Panc1 (cell line): ENCODE data around the gene ATP2A3. TPM values are rescaled to one million over a fixed set of nuclear protein-coding genes. Genes with fewer than 3 reads are reported as not detected.

ENCODE experiments used
- ATAC-seq: fragments of 200-7000 bp; cut with Tn5 transposase; 2 replicates; pipeline ENCODE4 v1.9.1; 2020; ENCODE audit warnings: mild to moderate bottlenecking, moderate library complexity
- BruUV-seq: library from RNA; stranded (reverse); fragments of 400-500 nt; replicated peaks from 2 replicates; lab custom pipeline; 2021; lab: Mats Ljungman, UMichigan
- CTCF ChIA-PET: fragments of 300-600 bp; sonication (Branson Sonifier 250); formaldehyde crosslinking; loops from one replicate; lab custom pipeline; 2022; ENCODE audit warnings: antibody characterized with exemption; lab: Charles Lee
- POLR2A ChIA-PET: fragments of 300-600 bp; sonication (Branson Sonifier 250); formaldehyde crosslinking; loops from one replicate; lab custom pipeline; 2022; ENCODE audit warnings: antibody characterized with exemption; lab: Charles Lee
- DNase-seq: peaks from one replicate; pipeline ENCODE4 v3.0.0-alpha.2; 2010; ENCODE audit warnings: low read depth, low spot score
- H3K27ac ChIP-seq: 2 replicates; pipeline ENCODE4 v1.5.1; 2011; ENCODE audit warnings: mild to moderate bottlenecking, low read length, inconsistent platforms
- H3K27me3 ChIP-seq: fragments of 200-500 bp; sonication (Bioruptor generic); 2 replicates; pipeline ENCODE4 v1.6.0; 2014; ENCODE audit warnings: low read length, inconsistent platforms; ENCODE audit not compliant: control insufficient read depth, insufficient read depth
- H3K36me3 ChIP-seq: fragments of 200-500 bp; sonication (Bioruptor generic); 2 replicates; pipeline ENCODE4 v1.5.1; 2014; ENCODE audit warnings: inconsistent platforms, mild to moderate bottlenecking, low read length, moderate library complexity; ENCODE audit not compliant: control insufficient read depth, insufficient read depth
- H3K4me1 ChIP-seq: 2 replicates; pipeline ENCODE4 v1.5.1; 2011; ENCODE audit warnings: inconsistent platforms, mild to moderate bottlenecking, low read length, moderate library complexity; ENCODE audit not compliant: control insufficient read depth, insufficient read depth
- H3K4me3 ChIP-seq, 2 experiments: 2 replicates each; pipeline ENCODE4 v1.5.1; 2011 to 2012; ENCODE audit warnings: low read depth in 2 of 2, low read length in 2 of 2, mild to moderate bottlenecking in 2 of 2, inconsistent platforms in 1 of 2, moderate library complexity in 1 of 2
- H3K9me3 ChIP-seq: fragments of 200-500 bp; sonication (Bioruptor generic); 2 replicates; pipeline ENCODE4 v1.5.1; 2014; ENCODE audit warnings: low read depth, mild to moderate bottlenecking, inconsistent platforms, low read length, moderate library complexity; ENCODE audit not compliant: control insufficient read depth, insufficient read depth
- CTCF ChIP-seq: fragments of 450-650 bp; IDR thresholded peaks from 2 replicates; pipeline ENCODE4 v1.5.1; 2017; ENCODE audit warnings: mild to moderate bottlenecking
- POLR2AphosphoS5 ChIP-seq: IDR thresholded peaks from 2 replicates; pipeline ENCODE4 v1.6.1; 2012; ENCODE audit warnings: mild to moderate bottlenecking, low read depth, low read length, moderate library complexity
- REST ChIP-seq, 2 experiments: IDR thresholded peaks; 2 replicates each; pipeline ENCODE4 v1.6.1; 2011 to 2012; ENCODE audit warnings: low read depth in 2 of 2, control low read depth in 1 of 2, low read length in 1 of 2, mild to moderate bottlenecking in 1 of 2, moderate library complexity in 1 of 2; ENCODE audit not compliant: insufficient read depth in 1 of 2
- SIN3A ChIP-seq: IDR thresholded peaks from 2 replicates; pipeline ENCODE4 v1.6.1; 2012; ENCODE audit warnings: low read depth, mild to moderate bottlenecking, low read length, moderate library complexity, borderline replicate concordance; ENCODE audit not compliant: insufficient read depth
- TCF7L2 ChIP-seq: IDR thresholded peaks from 2 replicates; pipeline ENCODE4 v1.6.1; 2011; ENCODE audit warnings: mild to moderate bottlenecking, low read depth, low read length, inconsistent platforms
- in situ Hi-C: cut with HindIII; loops from 2 replicates; pipeline ENCODE4 v1.10.0; 2016; ENCODE audit warnings: low sequenced_read_pairs, low pct_unique_long_range_greater_than_20kb
- intact Hi-C: fragments of 100-400 bp; cut with micrococcal nuclease; formaldehyde crosslinking; loops from one replicate; pipeline ENCODE4 v1.10.0; 2022; ENCODE audit not compliant: unreplicated experiment
- total RNA-seq: library from RNA; stranded (reverse); gene quantifications from one replicate; pipeline ENCODE4 v1.2.1, GENCODE V29; 2021; ENCODE audit not compliant: unreplicated experiment

ATP2A3 gene
- total RNA-seq, 1 experiment from 2014 or later, result 29.7 TPM

GRCh38 chr17:3905017-3905520, 59.2 kb downstream of the ATP2A3 start:
- H3K27me3 ChIP-seq, result no peaks in the 10 kb centered on the region
- BruUV-seq, result no TSS peak
- TF ChIP-seq TCF7L2 (no peak), POLR2AphosphoS5 (no peak)
- ATAC-seq, result no peak
- no peak overlapping the region for H3K27ac ChIP-seq
- in situ Hi-C loops (no loop called here), intact Hi-C loops (no loop called here)
- H3K4me3 ChIP-seq, result no peak overlapping the region
- ChIA-PET CTCF (interaction anchor here (0.9 kb wide), 1 partner anchor 9 kb away, joined by 6 read pairs; no protein-coding TSS in a partner anchor), POLR2A (no interaction called here)
- H3K36me3 ChIP-seq, result no peaks in the 10 kb centered on the region
- H3K4me1 ChIP-seq, result no peaks in the 10 kb centered on the region
- no peak for DNase-seq
- H3K9me3 ChIP-seq, result no peaks in the 10 kb centered on the region

- Histone ChIP-seq H3K4me1 (no peaks in the 10 kb centered on the region), H3K9me3 (no peaks in the 10 kb centered on the region), H3K27ac (no peak overlapping the region), H3K36me3 (no peaks in the 10 kb centered on the region), H3K27me3 (no peaks in the 10 kb centered on the region), H3K4me3 (no peak overlapping the region)
- in situ Hi-C loops (no loop called here), intact Hi-C loops (no loop called here)
- ChIA-PET CTCF (interaction anchor here (0.9 kb wide), 1 partner anchor 10 kb away, joined by 6 read pairs; no protein-coding TSS in a partner anchor), POLR2A (no interaction called here)
- DNase-seq (no peak), ATAC-seq (no peak)
- TF ChIP-seq SIN3A, result no peak
- no peak for TF ChIP-seq REST (IDR thresholded peaks at IDR 0.05; ENCODE audit: insufficient read depth in 1 of 2, low read depth in 2 of 2, low read length in 1 of 2)
- TF ChIP-seq CTCF, result no peak
- TF ChIP-seq TCF7L2, result no peak
- no peak for TF ChIP-seq POLR2AphosphoS5
- no TSS peak for BruUV-seq
These were observed 59.7 kb downstream of the ATP2A3 start for GRCh38 chr17:3904501-3904900.

GRCh38 chr17:3903881-3904290, 60.4 kb downstream of the ATP2A3 start:
- no peak for TF ChIP-seq POLR2AphosphoS5
- no peak for TF ChIP-seq TCF7L2
- no peak for TF ChIP-seq REST (IDR thresholded peaks at IDR 0.05; ENCODE audit: insufficient read depth in 1 of 2, low read depth in 2 of 2, low read length in 1 of 2)
- TF ChIP-seq CTCF, result no peak
- no peak for TF ChIP-seq SIN3A
- no peaks in the 10 kb centered on the region for H3K36me3 ChIP-seq
- H3K9me3 ChIP-seq, result no peaks in the 10 kb centered on the region
- no peak overlapping the region for H3K27ac ChIP-seq
- no peak for DNase-seq
- POLR2A ChIA-PET, result interaction anchor here (0.5 kb wide), 1 partner anchor 107 kb away, joined by 10 read pairs; no protein-coding TSS in a partner anchor
- no peak for ATAC-seq
- intact Hi-C loops, result no loop called here
- no peaks in the 10 kb centered on the region for H3K4me1 ChIP-seq
- H3K4me3 ChIP-seq, result no peak overlapping the region
- BruUV-seq, result no TSS peak
- in situ Hi-C loops, result no loop called here
- CTCF ChIA-PET, result interaction anchor here (0.9 kb wide), 1 partner anchor 10 kb away, joined by 6 read pairs; no protein-coding TSS in a partner anchor
- no peaks in the 10 kb centered on the region for H3K27me3 ChIP-seq
